ENCODE results near the gene GALNT3. TPM values are rescaled to one million over a fixed set of nuclear protein-coding genes. Genes with fewer than 3 reads are reported as not detected.

GALNT3 gene
- total RNA-seq, result 15.9 and 17.1 TPM in 2 replicates
- 18.0 TPM for total RNA-seq (2013)
- polyA plus RNA-seq, result 5.7 and 10.9 TPM in 2 replicates
- polyA minus RNA-seq, result 18.3 and 29.4 TPM in 2 replicates

- POLR2A ChIA-PET, result no interaction called here
- H3K4me3 ChIP-seq (ENCODE audit: control extremely low read depth in 1 of 5, extremely low read depth in 1 of 5, insufficient read depth in 1 of 5, low read depth in 2 of 5, low read length in 4 of 5), result peak within 1 kb of the TSS; percentile 71 to 91 (median 84)
- peak within 1 kb of the TSS; percentile 86 for H3K9ac ChIP-seq (ENCODE audit: low read length)
- intact Hi-C loops (cut with micrococcal nuclease), result loop anchor here (1.0 to 10.0 kb wide), 5 partner anchors 21 to 159 kb away; partner anchors contain the start of gene TTC21B
- CTCF ChIA-PET, result interaction anchor here (1.0 to 2.5 kb wide), 4 partner anchors 17 to 81 kb away, joined by 3 to 18 read pairs (median 3); no protein-coding TSS in a partner anchor
- H2AFZ ChIP-seq (ENCODE audit: insufficient read depth, low read depth, low read length, poor library complexity, severe bottlenecking), result peak within 1 kb of the TSS; percentile 75
- H3K4me1 ChIP-seq (ENCODE audit: control insufficient read depth in 2 of 2, insufficient read depth in 2 of 2, low read length in 2 of 2), result peaks cover 19 to 22% of the 10 kb centered on the region in 2 donors
- ATAC-seq (ENCODE audit: low read depth), result peak; percentile 40
- peak within 1 kb of the TSS; percentile 91 for H3K4me2 ChIP-seq (replicated peaks; ENCODE audit: low read depth, low read length, poor library complexity, severe bottlenecking)
- no peaks in the 10 kb centered on the region for H3K27me3 ChIP-seq (replicated peaks in 1 of 4; ENCODE audit: control extremely low read depth in 1 of 4, control insufficient read depth in 3 of 4, insufficient read depth in 4 of 4, low read length in 3 of 4)
- TF ChIP-seq EZH2 (IDR thresholded peaks at IDR 0.05; ENCODE audit: borderline replicate concordance, insufficient read depth, low read depth, low read length, poor library complexity, severe bottlenecking) (no peak), CTCF (IDR thresholded peaks at IDR 0.05) (no peak)
- Mint-ChIP-seq H3K9me3 (ENCODE audit: insufficient read depth) (no peaks in the 10 kb centered on the region), H3K4me3 (peak within 1 kb of the TSS; percentile 95), H3K27me3 (no peaks in the 10 kb centered on the region), H3K4me1 (peaks cover 47% of the 10 kb centered on the region), H3K27ac (peak within 1 kb of the TSS; percentile 97)
- peaks cover 41% of the 10 kb centered on the region for H3K79me2 ChIP-seq (ENCODE audit: control insufficient read depth, insufficient read depth, low read length)
- WGBS (ENCODE audit: insufficient coverage), result under 1% methylated on average over 70 of the region's 70 CpGs
- H3K36me3 ChIP-seq (replicated peaks in 1 of 2; ENCODE audit: control extremely low read depth in 1 of 2, control insufficient read depth in 1 of 2, extremely low read depth in 1 of 2, insufficient read depth in 2 of 2, low read length in 1 of 2), result peaks cover 0 to 2% of the 10 kb centered on the region in 2 experiments
- H3K27ac ChIP-seq (ENCODE audit: low read length in 2 of 2), result peak within 1 kb of the TSS; percentile 90 to 91
- DNase-seq, result no peak
- H3K9me3 ChIP-seq (ENCODE audit: control extremely low read depth in 1 of 3, control insufficient read depth in 2 of 3, insufficient read depth in 1 of 3, low read length in 2 of 3), result no peaks in the 10 kb centered on the region
- no peaks in the 10 kb centered on the region for H4K20me1 ChIP-seq (ENCODE audit: control insufficient read depth, insufficient read depth, low read length, poor library complexity, severe bottlenecking)
These were observed at the start of gene GALNT3 for GRCh38 chr2:165793779-165794535. TSS of gene GALNT3 (minus strand) at chr2:165794247. CDS start at chr2:165770700, 23,547 bp downstream.

DNA sequence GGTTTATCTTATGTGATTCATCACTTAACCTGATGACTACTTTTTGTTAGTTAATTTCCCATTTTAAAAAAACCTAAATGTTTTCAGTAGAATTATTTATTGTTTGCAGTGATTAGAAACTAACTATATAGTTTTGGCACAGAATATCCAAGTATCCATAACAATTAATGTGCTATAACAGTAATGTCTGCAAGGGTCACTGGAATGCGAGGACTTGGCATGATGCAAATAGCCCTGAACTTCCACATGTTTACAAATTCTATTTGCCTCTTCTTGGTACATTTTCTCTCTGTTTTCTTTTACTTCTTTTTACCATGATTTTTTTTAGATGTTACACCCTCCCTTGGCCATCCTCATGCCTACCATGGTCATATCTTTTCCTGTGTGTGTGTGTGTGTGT lies 49.3 kb upstream of the GALNT3 start:
- Histone ChIP-seq H3K4me1 (ENCODE audit: control insufficient read depth in 2 of 2, insufficient read depth in 2 of 2, low read length in 2 of 2) (no peaks in the 10 kb centered on the region), H3K27ac (ENCODE audit: low read length in 2 of 2) (no peak overlapping the region), H3K4me3 (ENCODE audit: control extremely low read depth in 1 of 5, extremely low read depth in 1 of 5, insufficient read depth in 1 of 5, low read depth in 2 of 5, low read length in 4 of 5) (no peak overlapping the region), H2AFZ (ENCODE audit: insufficient read depth, low read depth, low read length, poor library complexity, severe bottlenecking) (no peak overlapping the region), H3K4me2 (replicated peaks; ENCODE audit: low read depth, low read length, poor library complexity, severe bottlenecking) (no peak overlapping the region), H3K36me3 (replicated peaks in 1 of 2; ENCODE audit: control extremely low read depth in 1 of 2, control insufficient read depth in 1 of 2, extremely low read depth in 1 of 2, insufficient read depth in 2 of 2, low read length in 1 of 2) (no peaks in the 10 kb centered on the region), H4K20me1 (ENCODE audit: control insufficient read depth, insufficient read depth, low read length, poor library complexity, severe bottlenecking) (no peaks in the 10 kb centered on the region), H3K27me3 (replicated peaks in 1 of 4; ENCODE audit: control extremely low read depth in 1 of 4, control insufficient read depth in 3 of 4, insufficient read depth in 4 of 4, low read length in 3 of 4) (no peaks in the 10 kb centered on the region), H3K79me2 (ENCODE audit: control insufficient read depth, insufficient read depth, low read length) (no peaks in the 10 kb centered on the region), H3K9me3 (ENCODE audit: control extremely low read depth in 1 of 3, control insufficient read depth in 2 of 3, insufficient read depth in 1 of 3, low read length in 2 of 3) (no peaks in the 10 kb centered on the region), H3K9ac (ENCODE audit: low read length) (no peak overlapping the region)
- no peak overlapping the region for H3K4me3 Mint-ChIP-seq
- no peaks in the 10 kb centered on the region for H3K27me3 Mint-ChIP-seq
- no peak for DNase-seq
- H3K27ac Mint-ChIP-seq, result no peak overlapping the region
- ChIA-PET POLR2A (no interaction called here), CTCF (no interaction called here)
- intact Hi-C loops (cut with micrococcal nuclease), result loop anchor here (10.0 kb wide), 1 partner anchor 49 kb away; the partner anchor contains the start of gene GALNT3
- no peak for TF ChIP-seq EZH2 (IDR thresholded peaks at IDR 0.05; ENCODE audit: borderline replicate concordance, insufficient read depth, low read depth, low read length, poor library complexity, severe bottlenecking)
- TF ChIP-seq CTCF (IDR thresholded peaks at IDR 0.05), result no peak
- no peaks in the 10 kb centered on the region for H3K9me3 Mint-ChIP-seq (ENCODE audit: insufficient read depth)
- 100% methylated on average over 1 of the region's 1 CpG for WGBS (ENCODE audit: insufficient coverage)
- no peaks in the 10 kb centered on the region for H3K4me1 Mint-ChIP-seq
- ATAC-seq (ENCODE audit: low read depth), result no peak

Measured in B cell (primary cell).